Stomach (tissue), 4 donors: ENCODE results near the gene CXCR5.

Source experiments
- CTCF ChIP-seq, 7 experiments: fragments of 450-650 bp in 4 of 7; fragments of 200-600 bp in 3 of 7; sonication (generic) in 3 of 7; IDR thresholded peaks; one replicate each; pipeline ENCODE4 v1.5.1; 2016 to 2019; ENCODE audit warnings: antibody characterized with exemption in 7 of 7, control low read depth in 2 of 7, mild to moderate bottlenecking in 1 of 7
- POLR2A ChIP-seq, 4 donors: fragments of 450-650 bp; IDR thresholded peaks; one replicate each; pipeline ENCODE4 v1.6.1; 2016; ENCODE audit warnings: antibody characterized with exemption in 4 of 4, control low read depth in 2 of 4, mild to moderate bottlenecking in 1 of 4, moderate library complexity in 1 of 4

GRCh38 chr11:118912742-118913410 is 29.2 kb downstream of the CXCR5 start:
- TF ChIP-seq CTCF (IDR thresholded peaks at IDR 0.05), result no peak
- TF ChIP-seq POLR2A (IDR thresholded peaks at IDR 0.05), result no peak
